Calu3 (cell line): ENCODE results near the gene XRCC3. TPM values are rescaled to one million over a fixed set of nuclear protein-coding genes. Genes with fewer than 3 reads are reported as not detected.

ENCODE experiments used
- BruUV-seq: library from RNA; stranded (reverse); fragments of 400-500 nt; replicated peaks from 2 replicates; lab custom pipeline; 2021; lab: Mats Ljungman, UMichigan
- CTCF ChIA-PET: fragments of 300-600 bp; sonication (Branson Sonifier 250); formaldehyde crosslinking; loops from one replicate; lab custom pipeline; 2022; ENCODE audit warnings: antibody characterized with exemption; lab: Charles Lee
- DNase-seq: peaks from one replicate; pipeline ENCODE4 v3.0.0; 2022
- H3K27ac Mint-ChIP-seq: one replicate; pipeline ENCODE4 v1.8.0; 2022; ENCODE audit warnings: mixed read lengths; ENCODE audit not compliant: unreplicated experiment
- H3K27me3 Mint-ChIP-seq: one replicate; pipeline ENCODE4 v1.8.0; 2022; ENCODE audit warnings: mixed read lengths; ENCODE audit not compliant: unreplicated experiment
- H3K36me3 Mint-ChIP-seq: one replicate; pipeline ENCODE4 v1.8.0; 2022; ENCODE audit warnings: mild to moderate bottlenecking, moderate library complexity, mixed read lengths; ENCODE audit not compliant: insufficient read depth, unreplicated experiment
- H3K4me1 Mint-ChIP-seq: one replicate; pipeline ENCODE4 v1.8.0; 2022; ENCODE audit warnings: mild to moderate bottlenecking, low read depth, mixed read lengths; ENCODE audit not compliant: unreplicated experiment
- H3K4me3 Mint-ChIP-seq: one replicate; pipeline ENCODE4 v1.8.0; 2022; ENCODE audit warnings: mild to moderate bottlenecking, low read depth, moderate library complexity, mixed read lengths; ENCODE audit not compliant: unreplicated experiment
- H3K9me3 Mint-ChIP-seq: one replicate; pipeline ENCODE4 v1.8.0; 2022; ENCODE audit warnings: low read depth, mixed read lengths; ENCODE audit not compliant: unreplicated experiment
- CTCF ChIP-seq: fragments of 200-600 bp; IDR thresholded peaks from one replicate; pipeline ENCODE4 v1.8.0; 2022; ENCODE audit warnings: antibody characterized with exemption; ENCODE audit not compliant: unreplicated experiment
- intact Hi-C: fragments of 100-400 bp; cut with micrococcal nuclease; formaldehyde crosslinking; loops from one replicate; pipeline ENCODE4 v1.10.0; 2022; ENCODE audit not compliant: unreplicated experiment
- total RNA-seq: library from RNA; stranded (reverse); gene quantifications from 2 replicates; pipeline ENCODE4 v1.2.3, GENCODE V29; 2022

The XRCC3 gene
- total RNA-seq, 1 experiment from 2014 or later: 48.6 TPM

- Mint-ChIP-seq H3K4me1 (peaks cover 5% of the 10 kb centered on the region), H3K36me3 (peaks cover 15% of the 10 kb centered on the region), H3K27ac (no peak overlapping the region), H3K4me3 (no peak overlapping the region), H3K9me3 (no peaks in the 10 kb centered on the region), H3K27me3 (no peaks in the 10 kb centered on the region)
- intact Hi-C loops: no loop called here
- DNase-seq: no peak
- CTCF ChIA-PET: interaction anchor here (0.6 kb wide), 1 partner anchor 186 kb away, joined by 4 read pairs; no protein-coding TSS in a partner anchor
- TF ChIP-seq CTCF: no peak
- no TSS peak for BruUV-seq
Observed at GRCh38 chr14:103726474-103726873, 11.2 kb upstream of the XRCC3 start.

GRCh38 chr14:103725739-103726395 is 10.6 kb upstream of the XRCC3 start:
- Mint-ChIP-seq H3K4me3 (no peak overlapping the region), H3K27me3 (no peaks in the 10 kb centered on the region), H3K36me3 (peaks cover 13% of the 10 kb centered on the region), H3K4me1 (peaks cover 8% of the 10 kb centered on the region), H3K9me3 (no peaks in the 10 kb centered on the region), H3K27ac (no peak overlapping the region)
- BruUV-seq: no TSS peak
- DNase-seq: no peak
- CTCF ChIA-PET: no interaction called here
- TF ChIP-seq CTCF: no peak
- intact Hi-C loops: no loop called here

- intact Hi-C loops: no loop called here
- TF ChIP-seq CTCF: no peak
- no peak overlapping the region for H3K27ac Mint-ChIP-seq
- BruUV-seq: no TSS peak
- no peak for DNase-seq
- no peaks in the 10 kb centered on the region for H3K27me3 Mint-ChIP-seq
- peaks cover 6% of the 10 kb centered on the region for H3K36me3 Mint-ChIP-seq
- H3K9me3 Mint-ChIP-seq: no peaks in the 10 kb centered on the region
- H3K4me1 Mint-ChIP-seq: peaks cover 8% of the 10 kb centered on the region
- no peak overlapping the region for H3K4me3 Mint-ChIP-seq
- CTCF ChIA-PET: no interaction called here
Observed at GRCh38 chr14:103725001-103725682, 9.9 kb upstream of the XRCC3 start.

GRCh38 chr14:103724116-103724515 is 8.9 kb upstream of the XRCC3 start:
- H3K36me3 Mint-ChIP-seq: no peaks in the 10 kb centered on the region
- CTCF ChIA-PET: no interaction called here
- no TSS peak for BruUV-seq
- no peaks in the 10 kb centered on the region for H3K9me3 Mint-ChIP-seq
- no peak for DNase-seq
- no peaks in the 10 kb centered on the region for H3K27me3 Mint-ChIP-seq
- intact Hi-C loops: no loop called here
- H3K4me1 Mint-ChIP-seq: peaks cover 8% of the 10 kb centered on the region
- no peak overlapping the region for H3K27ac Mint-ChIP-seq
- no peak for TF ChIP-seq CTCF
- H3K4me3 Mint-ChIP-seq: no peak overlapping the region
